ENCODE measurements around the gene FNDC3B.

The FNDC3B gene

GRCh38 chr3:172346161-172346560, 306.8 kb downstream of the FNDC3B start:
- Histone ChIP-seq H3K9me3 (ENCODE audit: insufficient read depth, low read depth, low read length) (no peaks in the 10 kb centered on the region), H3K4me3 (ENCODE audit: low read length, poor library complexity, severe bottlenecking) (no peak overlapping the region), H3K4me2 (ENCODE audit: low read depth, low read length, poor library complexity, severe bottlenecking) (no peak overlapping the region), H3F3A (ENCODE audit: low read depth) (no peaks in the 10 kb centered on the region), H3K27me3 (ENCODE audit: insufficient read depth, low read length, poor library complexity, severe bottlenecking) (no peaks in the 10 kb centered on the region), H3K9me2 (replicated peaks; ENCODE audit: low read depth, low read length) (no peaks in the 10 kb centered on the region), H3K79me2 (ENCODE audit: insufficient read depth, low read length) (no peaks in the 10 kb centered on the region), H3K4me1 (ENCODE audit: insufficient read depth, low read length, poor library complexity, severe bottlenecking) (peaks cover 3% of the 10 kb centered on the region), H3K36me3 (ENCODE audit: insufficient read depth, low read length) (peaks cover 38% of the 10 kb centered on the region; the same call in 1 of the 2 replicates), H3K9ac (ENCODE audit: low read depth, low read length, poor library complexity, severe bottlenecking) (no peak overlapping the region), H4K20me1 (ENCODE audit: insufficient read depth, low read length, poor library complexity, severe bottlenecking) (no peaks in the 10 kb centered on the region), H2AFZ (ENCODE audit: low read length) (no peak overlapping the region)
- no peak for TF ChIP-seq EZH2phosphoT487 (IDR thresholded peaks at IDR 0.05; ENCODE audit: borderline replicate concordance)
- no peak for TF ChIP-seq CTCF (conservative IDR thresholded peaks at IDR 0.05; ENCODE audit: low read length)

GRCh38 chr3:172347895-172348679, 308.7 kb downstream of the FNDC3B start:
- H4K20me1 ChIP-seq (ENCODE audit: insufficient read depth, low read length, poor library complexity, severe bottlenecking) = no peaks in the 10 kb centered on the region
- H3K27me3 ChIP-seq (ENCODE audit: insufficient read depth, low read length, poor library complexity, severe bottlenecking) = no peaks in the 10 kb centered on the region
- no peak for TF ChIP-seq EZH2phosphoT487 (IDR thresholded peaks at IDR 0.05; ENCODE audit: borderline replicate concordance)
- TF ChIP-seq CTCF (conservative IDR thresholded peaks at IDR 0.05; ENCODE audit: low read length) = no peak
- peaks cover 31% of the 10 kb centered on the region; the same call in 1 of the 2 replicates for H3K36me3 ChIP-seq (ENCODE audit: insufficient read depth, low read length)
- no peak overlapping the region for H3K4me3 ChIP-seq (ENCODE audit: low read length, poor library complexity, severe bottlenecking)
- no peak overlapping the region for H3K4me2 ChIP-seq (ENCODE audit: low read depth, low read length, poor library complexity, severe bottlenecking)
- no peak overlapping the region for H3K9ac ChIP-seq (ENCODE audit: low read depth, low read length, poor library complexity, severe bottlenecking)
- no peak overlapping the region for H2AFZ ChIP-seq (ENCODE audit: low read length)
- H3K4me1 ChIP-seq (ENCODE audit: insufficient read depth, low read length, poor library complexity, severe bottlenecking) = peaks cover 3% of the 10 kb centered on the region
- no peaks in the 10 kb centered on the region for H3K79me2 ChIP-seq (ENCODE audit: insufficient read depth, low read length)
- no peaks in the 10 kb centered on the region for H3K9me2 ChIP-seq (replicated peaks; ENCODE audit: low read depth, low read length)
- H3F3A ChIP-seq (ENCODE audit: low read depth) = no peaks in the 10 kb centered on the region
- no peaks in the 10 kb centered on the region for H3K9me3 ChIP-seq (ENCODE audit: insufficient read depth, low read depth, low read length)

GRCh38 chr3:172351895-172352466, 312.6 kb downstream of the FNDC3B start:
- Histone ChIP-seq H2AFZ (ENCODE audit: low read length) (no peak overlapping the region), H3K4me2 (ENCODE audit: low read depth, low read length, poor library complexity, severe bottlenecking) (no peak overlapping the region), H3K36me3 (ENCODE audit: insufficient read depth, low read length) (peaks cover 17% of the 10 kb centered on the region; the same call in 1 of the 2 replicates), H3F3A (ENCODE audit: low read depth) (no peaks in the 10 kb centered on the region), H3K4me3 (ENCODE audit: low read length, poor library complexity, severe bottlenecking) (no peak overlapping the region), H3K9me2 (replicated peaks; ENCODE audit: low read depth, low read length) (no peaks in the 10 kb centered on the region), H3K27me3 (ENCODE audit: insufficient read depth, low read length, poor library complexity, severe bottlenecking) (no peaks in the 10 kb centered on the region), H3K79me2 (ENCODE audit: insufficient read depth, low read length) (no peaks in the 10 kb centered on the region), H3K4me1 (ENCODE audit: insufficient read depth, low read length, poor library complexity, severe bottlenecking) (peaks cover 3% of the 10 kb centered on the region), H3K9ac (ENCODE audit: low read depth, low read length, poor library complexity, severe bottlenecking) (no peak overlapping the region), H3K9me3 (ENCODE audit: insufficient read depth, low read depth, low read length) (no peaks in the 10 kb centered on the region), H4K20me1 (ENCODE audit: insufficient read depth, low read length, poor library complexity, severe bottlenecking) (no peaks in the 10 kb centered on the region)
- TF ChIP-seq EZH2phosphoT487 (IDR thresholded peaks at IDR 0.05; ENCODE audit: borderline replicate concordance) = no peak

All from Loucy (cell line).